GM08714 (cell line): ENCODE measurements around the gene CCDC3.

Source experiments
- H3K4me3 ChIP-seq: fragments of 200-500 bp; sonication (Bioruptor generic); 2 replicates; pipeline ENCODE4 v1.5.1; 2014; ENCODE audit warnings: mild to moderate bottlenecking, low read length, inconsistent platforms
- ZNF274 ChIP-seq: IDR thresholded peaks from 2 replicates; pipeline ENCODE4 v1.6.1; 2012; ENCODE audit warnings: mild to moderate bottlenecking, low read depth, low read length

Gene CCDC3

DNA sequence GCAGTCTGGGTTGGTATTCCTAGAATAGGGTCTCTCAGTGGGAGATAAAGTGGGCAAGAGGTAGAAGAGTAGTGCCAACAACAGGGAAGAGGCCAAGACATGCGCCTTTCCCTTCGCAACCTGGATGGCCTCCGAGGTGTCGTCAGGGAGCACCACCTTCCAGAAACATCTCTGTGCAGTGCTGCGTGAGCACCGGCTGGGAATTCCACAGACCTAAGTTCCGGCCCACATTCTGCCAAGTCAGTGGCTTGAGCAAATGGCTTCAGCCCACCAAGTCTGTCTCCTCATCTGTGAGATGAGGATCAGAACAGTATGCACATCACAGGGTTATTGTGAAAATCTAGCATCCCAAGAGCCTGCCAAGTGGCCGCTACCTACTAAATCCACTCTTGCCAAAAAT lies 40.6 kb downstream of the CCDC3 start:
- TF ChIP-seq ZNF274 = no peak

DNA sequence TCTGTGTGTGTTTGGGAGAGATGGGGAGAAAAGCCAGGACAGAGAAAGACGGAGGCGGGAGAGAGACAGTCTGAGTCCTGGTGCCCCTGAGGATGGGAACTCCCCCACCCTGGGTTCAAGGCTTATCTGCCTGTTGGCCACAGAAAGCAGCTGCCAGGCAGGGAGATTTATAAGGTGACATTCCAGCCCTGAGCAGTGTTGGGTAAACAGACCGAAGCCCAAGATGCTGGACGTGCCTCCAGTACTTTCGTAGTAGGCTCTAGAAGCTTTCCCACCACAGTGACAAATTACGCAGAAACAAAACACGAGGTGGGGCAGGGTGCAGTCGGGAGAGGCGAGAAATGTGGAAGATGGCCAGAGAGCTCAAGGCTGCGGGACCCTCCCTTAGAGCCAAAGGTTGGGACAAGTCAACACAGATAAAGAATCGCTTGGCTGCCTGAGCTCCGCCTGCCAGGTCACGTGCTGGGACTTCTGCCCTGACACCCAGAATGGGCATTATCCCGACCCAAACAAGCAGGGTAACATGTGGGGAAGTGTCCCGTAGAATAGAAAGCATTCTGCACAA lies 41.1 kb downstream of the CCDC3 start:
- no peak overlapping the region for H3K4me3 ChIP-seq
- TF ChIP-seq ZNF274 = no peak

More for the DNA sequence above, 40.6 kb downstream of the CCDC3 start:
- no peak overlapping the region for H3K4me3 ChIP-seq

DNA sequence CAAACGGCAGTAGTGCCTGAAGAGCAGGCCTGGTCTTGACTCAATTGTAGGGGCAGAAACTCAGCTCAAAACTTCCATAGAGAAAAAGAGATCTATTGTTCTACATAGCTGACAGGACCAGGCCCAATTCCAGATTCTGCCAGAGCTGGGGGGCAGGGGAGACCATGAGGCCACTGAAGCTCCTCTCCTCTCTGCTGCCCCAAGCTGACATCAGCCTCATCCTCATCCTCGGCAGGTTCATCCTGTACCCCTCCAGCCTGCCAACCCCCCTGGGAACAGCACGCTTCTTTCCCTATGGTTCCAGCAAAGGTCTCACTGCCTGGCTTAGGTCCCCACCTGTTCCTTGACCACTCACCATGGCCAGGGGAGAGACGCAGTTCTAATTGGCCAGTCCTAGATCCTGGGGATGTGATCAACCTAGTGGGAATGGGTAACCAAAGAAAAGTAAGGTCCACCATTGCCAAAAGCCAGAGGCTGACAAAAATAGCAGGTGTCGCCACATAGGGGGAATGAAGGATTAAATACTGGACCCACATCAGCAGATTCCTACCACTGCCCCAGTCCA lies 42.9 kb downstream of the CCDC3 start:
- TF ChIP-seq ZNF274 = no peak
- H3K4me3 ChIP-seq = no peak overlapping the region

DNA sequence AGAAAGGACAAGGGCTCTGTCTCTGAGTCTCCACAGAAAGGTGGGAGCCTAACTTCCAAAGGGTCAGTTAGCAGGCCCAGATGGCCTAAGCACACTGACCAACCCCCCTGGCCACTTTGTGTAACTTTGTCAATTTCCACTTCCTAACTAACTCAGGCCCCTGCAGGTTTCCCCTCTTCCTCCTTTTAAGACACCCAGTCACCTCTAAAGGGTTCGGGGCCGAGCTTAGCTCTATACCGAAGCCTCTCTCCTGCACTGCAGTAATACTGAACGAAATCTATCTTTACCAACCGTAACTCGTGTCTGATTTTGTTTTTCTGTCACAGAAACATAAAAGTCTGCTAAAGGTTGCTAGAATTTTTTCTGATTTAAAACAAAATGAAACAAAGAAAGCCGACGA lies 44.4 kb downstream of the CCDC3 start:
- no peak overlapping the region for H3K4me3 ChIP-seq
- TF ChIP-seq ZNF274 = no peak

DNA sequence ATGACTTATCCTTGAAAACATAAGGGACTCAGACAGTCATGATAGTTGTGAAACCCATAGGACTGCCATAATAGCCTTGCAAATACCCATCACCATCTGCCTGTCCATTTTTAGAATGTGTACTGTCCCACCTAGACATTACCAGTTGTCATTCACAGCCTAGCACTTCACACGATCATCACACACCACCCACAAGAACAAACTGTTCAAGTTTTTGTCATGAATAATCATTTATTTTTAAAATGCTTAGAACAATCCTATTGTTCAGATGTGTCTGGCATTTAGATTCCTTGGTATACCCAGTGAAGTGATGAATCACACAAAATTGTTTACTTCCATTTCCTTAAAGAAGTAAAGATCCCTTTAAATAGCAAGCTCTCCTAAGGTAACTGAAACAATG lies 46.6 kb downstream of the CCDC3 start:
- no peak overlapping the region for H3K4me3 ChIP-seq
- no peak for TF ChIP-seq ZNF274

DNA sequence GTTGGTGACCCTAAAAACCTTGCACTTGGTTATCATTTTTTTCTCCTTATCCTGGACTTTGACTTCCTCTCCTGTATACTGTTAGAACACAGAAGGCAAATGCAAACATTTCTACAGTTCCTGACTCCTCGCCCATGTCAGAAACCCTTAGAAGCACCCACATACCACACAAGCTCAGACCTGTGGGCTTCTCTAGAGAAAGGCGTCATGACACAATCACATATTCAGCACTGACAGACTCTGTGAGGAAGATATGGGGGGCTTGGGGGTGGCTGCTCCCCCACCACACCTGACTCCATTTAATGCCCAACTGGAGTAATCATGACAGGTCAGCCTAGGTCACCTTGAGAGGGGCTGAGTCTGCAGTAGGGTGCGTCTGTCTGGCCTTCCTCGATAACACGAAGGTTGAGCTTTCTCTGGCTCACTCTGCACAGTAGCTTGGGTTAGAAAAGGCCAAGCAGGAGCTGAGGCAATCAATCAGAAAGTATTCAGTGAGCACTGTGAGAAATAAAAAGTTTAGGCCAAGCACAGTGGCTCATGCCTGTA lies 50.9 kb downstream of the CCDC3 start:
- H3K4me3 ChIP-seq = no peak overlapping the region
- no peak for TF ChIP-seq ZNF274

DNA sequence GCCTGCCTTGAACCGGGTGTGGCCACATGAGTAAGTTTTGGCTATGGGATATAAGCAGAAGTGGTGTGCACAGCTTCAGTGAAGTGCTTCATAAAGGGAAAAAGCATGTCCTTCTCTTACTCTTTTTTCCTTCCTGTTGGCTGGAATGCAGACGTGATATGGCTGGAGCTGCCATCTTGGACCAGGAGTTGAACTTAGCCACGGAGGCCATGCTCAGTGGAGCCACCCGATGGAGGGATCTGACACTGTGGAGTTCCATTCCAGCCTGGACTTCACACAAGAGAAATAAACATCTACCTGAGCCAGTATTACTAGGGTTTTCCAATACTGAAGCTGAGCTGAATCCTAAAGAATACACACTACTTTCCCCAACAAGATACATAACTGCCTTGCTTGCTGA lies 52.3 kb downstream of the CCDC3 start:
- no peak for TF ChIP-seq ZNF274
- no peak overlapping the region for H3K4me3 ChIP-seq

DNA sequence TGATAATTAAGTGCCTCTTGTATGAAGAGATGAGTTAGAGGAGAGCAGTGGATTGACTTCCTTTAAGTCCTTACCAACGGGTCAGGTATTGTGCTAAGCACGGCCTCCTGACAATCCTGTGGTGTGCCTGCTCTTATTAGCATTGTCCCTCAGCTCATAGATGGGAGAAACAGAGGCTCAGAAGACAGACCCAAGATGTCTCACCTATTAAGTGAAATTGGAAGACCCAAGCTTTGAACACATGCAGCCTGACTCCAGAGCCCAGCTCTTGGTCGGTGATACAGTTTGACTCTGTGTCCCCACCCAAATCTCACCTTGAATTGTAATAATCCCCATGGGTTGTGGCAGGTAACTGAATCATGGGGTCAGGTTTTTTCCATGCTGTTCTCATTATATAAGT lies 53.8 kb downstream of the CCDC3 start:
- no peak for TF ChIP-seq ZNF274
- no peak overlapping the region for H3K4me3 ChIP-seq

DNA sequence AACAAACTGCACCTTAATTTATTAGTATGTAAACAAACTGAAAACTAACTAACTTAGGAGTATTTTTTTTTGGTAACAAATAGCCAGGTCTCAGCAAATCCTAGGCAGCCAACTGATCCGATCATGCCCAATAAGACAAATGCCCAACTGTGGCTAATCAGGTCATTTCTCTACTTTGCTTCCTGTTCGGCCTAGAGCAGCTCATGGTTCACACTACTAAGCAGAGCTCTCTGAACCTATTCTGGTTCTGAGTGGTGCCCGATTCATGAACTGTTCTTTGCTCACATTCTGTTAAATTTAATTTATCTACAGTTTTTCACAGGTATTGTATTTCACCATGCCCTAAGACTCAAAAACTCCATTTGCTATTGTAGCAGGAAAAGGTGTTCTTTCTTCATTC lies 55.1 kb downstream of the CCDC3 start:
- no peak for TF ChIP-seq ZNF274
- H3K4me3 ChIP-seq = no peak overlapping the region

DNA sequence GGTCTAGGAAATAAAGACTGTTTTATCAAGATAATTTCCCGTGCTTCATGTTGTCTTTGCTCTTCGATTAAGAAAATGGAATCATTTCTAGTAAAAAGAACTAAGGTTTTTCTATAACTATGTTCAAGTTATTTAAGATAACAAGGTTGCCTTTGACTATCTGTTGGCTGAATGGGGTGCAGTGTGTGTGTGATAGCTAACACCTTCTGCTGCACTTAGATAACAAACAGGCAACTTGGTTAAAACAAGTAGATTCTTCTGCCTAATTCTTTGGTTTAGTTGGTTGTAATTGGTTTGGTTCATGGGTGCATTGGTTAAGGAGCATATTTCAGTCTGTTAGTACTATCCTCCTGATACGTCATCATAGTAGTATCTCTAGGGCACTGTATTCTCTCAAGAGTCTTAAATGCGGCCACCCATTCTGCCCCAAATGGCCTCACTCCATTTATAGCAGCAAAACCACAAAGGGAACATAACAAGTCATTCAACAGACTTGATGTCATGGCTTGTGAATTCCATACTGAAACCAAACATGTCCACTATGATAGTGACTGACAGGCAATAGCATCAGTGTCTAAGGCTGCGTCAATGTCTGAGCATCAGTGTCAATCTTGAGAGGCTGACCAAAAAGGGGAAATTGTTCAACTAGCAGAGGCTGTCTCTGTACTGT lies 55.7 kb downstream of the CCDC3 start:
- no peak for TF ChIP-seq ZNF274
- no peak overlapping the region for H3K4me3 ChIP-seq

DNA sequence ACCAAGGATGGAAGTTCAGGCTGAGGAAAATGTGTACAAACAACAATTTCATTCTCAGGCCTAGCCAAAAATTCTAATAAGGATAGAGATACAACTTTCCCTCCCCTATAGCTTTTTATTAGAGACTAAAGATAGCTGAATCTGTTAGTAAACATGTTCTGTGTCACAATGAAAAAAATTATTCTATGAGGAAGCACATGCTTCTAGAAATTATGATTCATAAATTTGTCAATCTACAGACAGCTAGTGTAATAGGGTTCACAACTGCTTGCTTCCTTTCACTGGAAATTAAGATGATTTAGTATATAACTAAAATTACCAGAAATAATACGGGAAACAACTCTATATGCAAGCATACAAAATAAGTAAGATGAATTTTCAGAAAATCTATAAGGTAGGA lies 56.6 kb downstream of the CCDC3 start:
- no peak for TF ChIP-seq ZNF274
- H3K4me3 ChIP-seq = no peak overlapping the region

DNA sequence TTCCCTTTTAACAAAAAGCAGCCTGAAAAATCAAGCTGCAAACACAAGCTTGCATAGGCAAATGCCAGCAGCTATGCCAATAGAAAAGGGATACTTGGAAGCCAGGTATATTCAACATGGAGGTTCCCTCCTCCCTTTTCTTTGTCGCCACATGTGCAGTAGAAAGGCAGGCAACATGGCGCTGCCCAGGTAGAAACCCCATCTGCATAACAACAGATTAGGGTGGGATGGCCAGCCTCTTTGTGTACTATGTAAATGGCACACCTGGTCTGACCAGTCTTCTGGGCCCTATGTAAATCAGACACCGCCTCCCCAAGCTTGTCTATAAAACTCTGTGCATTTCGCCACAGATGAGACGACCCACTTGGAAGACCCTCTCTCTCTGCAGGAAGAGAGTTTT lies 58.1 kb downstream of the CCDC3 start:
- no peak for TF ChIP-seq ZNF274
- H3K4me3 ChIP-seq = no peak overlapping the region

DNA sequence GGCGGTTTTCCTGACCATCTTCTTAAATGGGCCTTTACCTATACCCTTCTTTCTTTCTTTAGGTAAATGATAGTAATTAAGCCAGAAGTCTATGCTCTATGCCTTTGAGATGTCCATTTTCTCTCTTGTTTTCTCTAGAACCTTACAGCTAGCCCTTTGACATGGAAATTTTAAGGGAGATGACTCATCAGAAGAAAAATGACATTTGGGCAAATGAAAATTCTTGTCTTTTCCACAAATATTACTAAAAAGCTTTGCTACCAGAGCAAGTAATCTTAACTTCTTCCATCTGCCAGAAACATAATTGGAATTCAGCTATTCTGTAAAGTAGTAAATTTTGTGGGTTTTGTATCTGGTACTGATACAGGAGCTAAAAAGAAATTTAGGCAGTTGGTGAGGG lies 59.5 kb downstream of the CCDC3 start:
- TF ChIP-seq ZNF274 = no peak
- no peak overlapping the region for H3K4me3 ChIP-seq

DNA sequence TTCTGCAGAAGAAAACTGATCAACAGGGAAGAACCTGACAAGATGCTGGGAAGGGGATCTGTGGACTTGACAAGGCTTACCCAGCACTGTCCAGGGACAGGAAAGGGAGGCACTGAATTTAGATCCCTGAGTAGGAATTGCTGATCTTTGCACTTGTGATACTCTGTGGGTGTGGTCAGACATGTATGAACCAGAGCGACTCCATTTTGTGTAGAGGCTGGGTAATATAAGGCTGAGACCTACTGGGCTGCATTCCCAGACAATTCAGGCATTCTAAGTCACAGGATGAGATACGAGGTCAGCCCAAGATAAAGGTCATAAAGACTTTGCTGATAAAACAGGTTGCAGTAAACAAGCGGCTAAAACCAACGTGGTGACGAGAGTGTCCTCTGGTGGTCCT lies 60.7 kb downstream of the CCDC3 start:
- no peak for TF ChIP-seq ZNF274
- no peak overlapping the region for H3K4me3 ChIP-seq

DNA sequence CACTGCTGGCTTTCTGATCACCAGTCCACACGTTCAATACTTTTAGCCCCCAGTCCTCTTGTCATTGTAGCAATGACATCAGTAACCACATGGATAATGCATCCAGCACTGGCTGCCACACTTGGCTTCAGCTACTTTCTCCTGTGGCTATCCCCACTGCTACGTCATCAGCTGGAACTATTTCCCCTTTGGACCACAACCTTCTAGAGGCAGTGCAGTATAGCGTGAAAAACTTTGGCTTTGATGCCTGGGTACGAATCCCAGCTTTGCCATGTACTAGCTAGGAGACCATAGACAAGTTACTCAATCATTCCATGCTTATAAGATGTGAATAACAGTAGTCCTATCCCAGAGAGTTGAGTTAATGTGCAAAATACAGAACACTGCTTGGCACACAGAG lies 63.2 kb downstream of the CCDC3 start:
- TF ChIP-seq ZNF274 = no peak
- no peak overlapping the region for H3K4me3 ChIP-seq

DNA sequence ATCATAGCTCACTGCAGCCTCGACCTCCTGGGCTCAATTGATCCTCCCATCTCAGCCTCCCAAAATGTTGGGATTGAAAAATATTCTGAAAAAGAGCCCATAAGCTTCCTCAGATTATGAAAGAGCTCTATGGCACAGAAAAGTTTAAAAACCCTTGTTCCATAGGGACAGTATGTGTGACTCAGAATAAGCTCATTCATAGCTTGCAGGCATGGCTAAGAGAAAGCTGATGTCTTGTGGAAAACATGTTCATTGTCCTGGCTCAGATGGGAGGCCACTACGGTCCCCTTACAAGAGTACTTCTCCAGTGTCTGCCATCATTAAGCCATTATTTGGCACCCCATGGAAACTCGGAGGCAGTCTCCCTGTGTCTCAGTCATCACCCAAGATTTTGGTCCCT lies 64.0 kb downstream of the CCDC3 start:
- H3K4me3 ChIP-seq = no peak overlapping the region
- no peak for TF ChIP-seq ZNF274

DNA sequence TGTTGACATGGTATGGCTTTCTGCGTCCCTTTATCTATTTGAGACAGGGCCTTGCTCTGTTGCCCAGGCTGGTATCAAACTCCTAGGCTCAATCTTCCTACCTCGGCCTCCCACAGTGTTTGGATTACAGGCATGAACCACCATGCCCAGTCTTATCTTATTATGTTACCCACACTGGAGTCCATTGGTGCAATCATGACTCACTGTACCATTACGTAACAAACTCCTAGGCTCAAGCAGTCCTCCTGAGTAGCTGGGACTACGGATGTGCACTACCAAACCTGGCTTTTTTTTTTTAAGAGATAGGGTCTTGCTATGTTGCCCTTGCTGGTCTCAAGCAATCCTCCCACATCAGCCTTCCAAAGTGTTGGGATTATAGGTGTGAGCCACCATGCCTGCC lies 66.7 kb downstream of the CCDC3 start:
- TF ChIP-seq ZNF274 = no peak
- no peak overlapping the region for H3K4me3 ChIP-seq
